Erythroblast (primary cell): ENCODE measurements around the gene L1CAM.
A peak's percentile ranks its signal among the peaks of the same experiment; 100 is the strongest.

Source experiments
- DNase-seq, 2 experiments: peaks; one replicate each; lab custom pipeline; 2025; lab: John Stamatoyannopoulos, UW
- GATA1 ChIP-seq: IDR thresholded peaks from 2 replicates; pipeline ENCODE4 v1.6.1; 2011; ENCODE audit warnings: low read depth, mild to moderate bottlenecking, control low read depth, low read length, moderate library complexity
- POLR2A ChIP-seq: IDR thresholded peaks from 2 replicates; pipeline ENCODE4 v1.6.1; 2011; ENCODE audit warnings: mild to moderate bottlenecking, low read length

L1CAM gene

DNA sequence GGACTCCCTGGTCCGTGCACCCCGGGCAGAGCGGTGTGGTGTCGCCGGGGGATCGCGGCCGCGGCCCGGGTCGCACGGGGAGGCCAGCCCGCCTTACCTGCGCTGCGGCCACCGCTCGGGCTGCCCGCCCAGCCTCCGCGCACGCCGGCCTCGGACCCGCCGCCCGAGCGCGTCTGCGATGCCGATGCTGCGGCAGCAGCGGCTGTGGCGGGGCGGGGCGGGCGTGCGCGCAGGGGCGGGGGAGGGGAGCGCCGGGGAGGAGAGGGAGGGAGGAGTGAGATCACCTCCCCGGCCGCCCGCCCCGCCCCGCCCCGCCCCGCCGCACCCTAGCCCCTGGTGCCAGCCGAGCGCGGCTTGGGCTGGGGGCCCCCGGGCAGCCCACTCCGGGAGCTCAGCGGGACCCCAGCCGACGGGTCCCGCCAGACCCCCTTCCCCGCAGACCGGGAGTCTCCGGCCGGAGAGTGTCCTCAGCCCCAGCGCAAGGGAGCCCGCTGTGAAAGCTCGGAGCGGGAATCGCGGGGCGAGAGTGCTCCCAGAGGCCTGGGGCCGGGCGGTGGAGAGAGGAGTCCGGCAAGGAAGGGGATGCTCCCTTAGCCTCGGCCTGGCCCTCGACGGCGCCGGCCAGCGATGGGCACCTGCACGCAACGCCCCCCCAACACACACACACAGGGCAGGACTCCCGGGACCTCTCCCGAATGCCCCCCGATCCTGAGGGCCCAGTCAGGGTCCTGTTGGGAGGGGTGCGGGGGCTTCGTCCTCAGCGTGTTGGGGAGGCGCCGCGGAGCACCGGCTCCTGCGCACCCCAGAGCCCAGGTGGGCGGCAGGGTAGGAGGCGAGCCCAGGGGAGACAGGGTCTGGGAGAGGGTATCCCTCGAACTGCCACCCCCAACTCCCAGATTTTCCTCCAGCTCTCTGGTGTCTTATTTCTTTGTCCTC is at the start of gene L1CAM:
TSS of gene L1CAM (minus strand) at position 206 of the 936 bp plus-strand sequence. CDS start 10,337 bp downstream, outside the sequence.
- no peak for TF ChIP-seq GATA1
- no peak for TF ChIP-seq POLR2A
- DNase-seq = no peak

DNA sequence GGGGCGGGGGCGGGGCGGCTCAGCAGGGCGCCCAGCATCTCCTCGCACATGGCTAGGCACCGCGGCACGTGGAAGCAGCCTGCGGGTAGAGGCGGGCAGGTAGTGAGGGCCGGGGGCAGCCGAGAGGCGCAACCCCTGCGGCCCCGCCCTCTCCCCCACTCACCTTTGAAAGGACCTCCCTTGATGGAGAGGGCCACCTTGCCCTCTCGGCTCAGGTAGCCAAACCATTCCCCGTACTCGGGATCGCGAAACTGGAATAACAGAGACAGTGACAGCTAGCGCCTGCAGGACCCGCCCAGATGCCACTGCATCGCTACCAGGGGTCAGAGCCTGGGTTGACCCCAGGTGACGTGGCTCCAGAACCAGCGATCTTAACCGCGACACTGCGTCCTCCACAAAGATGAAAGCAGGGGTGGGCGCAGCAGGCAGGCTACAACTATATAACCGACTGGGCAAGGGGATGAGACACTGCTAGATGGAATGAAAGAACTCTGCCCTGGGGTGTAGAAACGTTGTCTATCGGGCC is 49.4 kb upstream of the L1CAM start:
- peak in 1 of 2 experiments; percentile 31 for DNase-seq
- TF ChIP-seq GATA1 (no peak), POLR2A (no peak)

DNA sequence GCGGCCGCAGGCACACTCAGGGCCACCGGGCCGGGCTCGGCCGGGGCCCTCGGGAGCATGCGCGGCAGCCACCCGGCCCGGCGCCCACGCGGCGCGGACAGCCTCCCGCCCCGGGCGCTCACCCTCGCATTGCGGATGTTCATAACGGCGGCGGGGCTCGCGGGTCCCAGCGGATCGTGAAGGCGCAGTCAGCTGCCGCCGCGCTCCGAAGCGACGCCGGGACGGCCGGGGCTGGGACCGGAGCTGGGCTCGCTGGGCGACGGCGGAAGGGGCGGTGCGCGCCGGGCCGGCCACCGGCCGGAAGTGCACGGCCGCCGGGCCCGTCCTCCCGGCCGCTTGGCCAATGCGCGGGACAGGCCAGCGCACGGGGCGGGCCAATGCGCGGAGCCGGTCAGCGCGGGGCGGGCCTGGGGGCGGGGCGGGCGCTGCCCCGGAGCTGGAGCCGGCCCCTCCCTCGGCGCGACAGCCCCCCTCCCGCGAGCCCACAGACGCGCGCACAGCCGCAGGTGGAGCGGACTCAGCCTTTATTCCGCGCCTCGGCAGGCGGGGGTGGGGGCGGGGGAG is 48.9 kb upstream of the L1CAM start, which contains the start of gene NAA10:
TSS of gene NAA10 (minus strand) at position 276 of the 564 bp plus-strand sequence. CDS start at position 143, 133 bp downstream.
- no peak for TF ChIP-seq GATA1
- peak; percentile 56 for TF ChIP-seq POLR2A
- peak; percentile 81 to 86 for DNase-seq

DNA sequence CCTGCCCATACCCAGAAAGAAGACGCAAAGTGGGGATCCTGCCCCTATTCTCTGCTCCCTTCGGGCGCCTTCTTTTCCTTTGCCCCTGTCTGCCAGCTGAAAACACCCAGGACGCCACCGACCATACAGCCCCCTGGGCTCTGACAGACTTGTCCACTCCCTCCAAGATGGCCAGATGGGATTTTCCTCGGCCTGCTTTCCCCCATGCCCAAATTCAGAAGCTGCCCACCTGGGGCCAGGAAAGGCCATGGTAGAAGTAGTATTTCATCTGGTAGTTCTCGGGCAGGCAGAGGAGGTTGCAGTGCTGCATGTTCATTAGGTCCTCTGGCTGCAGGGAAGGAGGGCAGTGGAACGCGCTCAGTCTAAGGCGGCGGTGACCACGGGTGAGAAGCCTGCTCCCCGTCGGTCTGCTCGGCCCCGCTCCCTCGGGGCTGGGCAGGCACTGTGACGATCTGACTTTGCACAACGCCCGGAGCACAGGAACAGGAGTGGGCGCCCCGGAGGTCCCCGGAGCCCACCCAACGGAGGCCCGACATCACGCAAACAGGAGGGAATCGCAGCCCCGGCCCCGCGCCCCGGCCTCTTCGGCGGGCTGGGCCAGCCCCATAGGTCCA is 48.3 kb upstream of the L1CAM start:
- DNase-seq = peak; percentile 28 to 49
- TF ChIP-seq POLR2A (no peak), GATA1 (no peak)

DNA sequence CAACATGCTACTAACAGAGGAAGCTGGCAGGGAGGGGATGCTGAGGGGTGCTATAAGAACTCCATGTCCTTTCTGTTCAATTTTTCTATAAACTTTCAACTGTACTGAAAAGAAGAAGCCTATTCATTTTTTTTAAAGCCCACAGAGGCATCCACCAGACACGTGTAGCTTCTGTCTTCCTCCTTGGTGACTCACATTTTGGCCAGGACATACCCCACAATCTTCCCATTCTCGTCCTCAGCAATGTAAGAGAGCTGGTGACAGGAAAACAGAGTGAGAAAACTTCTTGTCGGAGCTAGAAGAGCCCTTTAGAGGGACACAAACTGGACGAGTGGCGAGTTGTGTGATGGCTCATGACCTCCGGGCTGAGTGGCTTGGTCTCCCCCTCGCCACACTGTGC is 47.8 kb upstream of the L1CAM start:
- TF ChIP-seq GATA1 (no peak), POLR2A (no peak)
- DNase-seq = no peak

DNA sequence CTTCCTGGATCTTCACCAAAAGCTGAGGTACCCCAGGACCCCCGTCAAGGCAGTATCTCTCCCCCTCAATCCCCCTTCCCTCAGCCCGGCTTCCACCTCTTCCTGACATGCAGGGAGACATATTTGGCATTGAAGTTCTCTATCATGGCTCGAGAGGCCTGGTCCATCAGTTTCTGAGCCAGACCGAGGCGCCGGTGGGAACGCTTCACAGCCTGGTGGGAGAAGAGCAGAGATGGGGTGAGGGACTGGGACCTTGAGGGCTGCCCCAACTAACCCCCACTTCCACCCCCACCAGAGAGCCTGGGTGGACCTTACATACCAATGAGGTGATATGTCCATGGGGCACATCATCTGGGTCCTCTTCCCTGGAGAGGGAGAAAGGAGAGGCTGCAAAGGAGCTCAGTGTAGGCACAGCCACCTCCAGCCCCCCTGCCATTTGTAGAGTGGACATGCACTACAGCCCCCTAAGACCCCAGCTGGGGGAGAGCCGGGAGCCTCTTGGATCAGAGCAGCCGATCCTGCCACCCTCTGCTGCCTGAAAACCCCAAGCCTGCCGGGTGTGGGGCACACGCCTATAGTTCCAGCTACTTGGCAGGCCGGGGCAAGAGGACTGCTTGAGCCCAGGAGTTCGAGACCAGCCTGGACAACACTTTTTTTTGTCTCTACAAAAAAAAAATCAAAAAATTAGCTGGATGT is 46.4 kb upstream of the L1CAM start:
- TF ChIP-seq GATA1 = no peak
- no peak for TF ChIP-seq POLR2A
- no peak for DNase-seq

GRCh38 chrX:153931748-153932147 is 45.8 kb upstream of the L1CAM start:
- no peak for TF ChIP-seq GATA1
- no peak for TF ChIP-seq POLR2A
- DNase-seq = no peak

DNA sequence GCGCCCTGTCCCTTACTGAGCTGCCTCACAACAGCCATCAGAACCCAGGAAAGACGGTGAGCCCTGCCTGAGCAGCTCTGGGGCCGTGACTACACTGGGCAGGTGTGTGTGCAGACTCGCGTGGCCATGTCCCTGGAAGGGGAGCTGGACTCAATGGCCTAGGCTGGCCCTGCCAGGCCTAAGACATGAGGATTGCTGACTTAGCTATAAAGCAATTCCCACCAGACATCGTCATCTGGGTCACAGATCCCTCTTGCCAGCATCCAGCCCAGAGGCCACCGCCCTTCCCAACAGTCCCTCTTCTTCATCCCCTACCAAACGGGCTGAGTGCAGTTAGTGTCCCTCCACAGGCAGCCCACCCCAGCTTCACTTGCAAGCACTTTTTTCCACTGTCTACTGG is 45.2 kb upstream of the L1CAM start:
- TF ChIP-seq GATA1 = no peak
- TF ChIP-seq POLR2A = no peak
- DNase-seq = no peak

DNA sequence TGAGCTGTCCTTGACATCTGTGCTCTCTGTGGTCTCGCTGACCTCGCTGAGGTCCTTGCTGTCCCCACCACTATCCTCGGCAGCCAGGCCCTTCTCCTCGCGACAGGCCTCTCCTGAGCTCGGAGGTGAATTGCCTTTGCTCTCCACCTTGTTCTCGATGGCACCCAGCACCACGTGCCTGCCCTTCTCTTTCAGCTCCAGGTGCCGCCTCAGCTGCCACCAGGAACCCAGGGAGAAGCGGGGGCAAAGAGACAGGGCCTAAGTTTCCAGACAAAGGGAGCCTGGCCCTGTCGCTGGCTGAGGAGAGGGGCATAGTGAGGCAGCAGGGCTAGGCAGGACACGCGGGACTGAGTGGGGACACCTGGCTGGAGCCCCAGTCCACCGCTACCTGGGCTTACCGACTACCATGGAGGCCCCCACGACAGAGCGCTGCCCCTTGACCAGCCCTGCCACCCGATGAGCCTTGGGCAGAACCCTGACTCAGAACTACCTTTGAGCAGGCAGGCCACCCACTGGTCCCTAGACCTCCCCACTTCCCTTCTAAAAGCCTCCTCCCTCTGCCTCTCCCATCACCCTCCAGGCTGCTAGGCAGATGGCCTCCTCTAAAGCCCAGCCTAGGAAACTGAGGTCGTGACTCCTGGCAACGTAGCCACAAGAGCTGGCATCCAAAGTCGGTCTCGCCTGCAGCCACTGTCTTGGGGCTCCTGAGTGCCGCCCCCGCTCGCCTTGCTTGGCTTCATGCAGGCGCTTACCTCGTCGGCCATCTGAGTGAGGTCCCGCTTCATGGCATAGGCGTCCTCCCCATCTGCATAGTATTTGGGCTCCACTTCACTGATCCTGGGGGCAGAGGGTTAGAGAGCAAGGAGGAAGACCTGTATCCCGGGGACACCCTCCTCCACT is 44.3 kb upstream of the L1CAM start:
- TF ChIP-seq GATA1 (no peak), POLR2A (no peak)
- no peak for DNase-seq

- TF ChIP-seq GATA1 (no peak), POLR2A (no peak)
- DNase-seq = no peak
Observed at GRCh38 chrX:153929576-153929975, 43.6 kb upstream of the L1CAM start.

GRCh38 chrX:153928846-153929245 is 42.9 kb upstream of the L1CAM start:
- DNase-seq = no peak
- TF ChIP-seq GATA1 (no peak), POLR2A (no peak)
